ENCODE measurements around the gene AOAH.

DNA sequence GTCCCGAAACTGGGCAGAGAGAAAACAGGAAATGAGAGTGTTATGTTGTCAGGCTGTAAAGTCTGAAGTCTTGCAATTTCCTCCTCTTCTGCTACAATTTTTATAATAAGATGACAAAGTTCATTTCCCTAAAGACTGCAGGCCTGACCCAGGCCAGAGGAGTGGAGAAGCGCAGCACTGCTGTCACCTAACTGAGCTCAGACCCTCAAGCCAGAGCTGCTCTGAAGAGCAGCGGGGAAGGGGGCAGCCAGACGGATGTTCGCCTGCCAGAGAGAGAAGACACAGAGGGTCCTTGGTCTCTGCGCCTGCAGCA, 12.6 kb upstream of the AOAH start:
- TF ChIP-seq, protein P1, sequence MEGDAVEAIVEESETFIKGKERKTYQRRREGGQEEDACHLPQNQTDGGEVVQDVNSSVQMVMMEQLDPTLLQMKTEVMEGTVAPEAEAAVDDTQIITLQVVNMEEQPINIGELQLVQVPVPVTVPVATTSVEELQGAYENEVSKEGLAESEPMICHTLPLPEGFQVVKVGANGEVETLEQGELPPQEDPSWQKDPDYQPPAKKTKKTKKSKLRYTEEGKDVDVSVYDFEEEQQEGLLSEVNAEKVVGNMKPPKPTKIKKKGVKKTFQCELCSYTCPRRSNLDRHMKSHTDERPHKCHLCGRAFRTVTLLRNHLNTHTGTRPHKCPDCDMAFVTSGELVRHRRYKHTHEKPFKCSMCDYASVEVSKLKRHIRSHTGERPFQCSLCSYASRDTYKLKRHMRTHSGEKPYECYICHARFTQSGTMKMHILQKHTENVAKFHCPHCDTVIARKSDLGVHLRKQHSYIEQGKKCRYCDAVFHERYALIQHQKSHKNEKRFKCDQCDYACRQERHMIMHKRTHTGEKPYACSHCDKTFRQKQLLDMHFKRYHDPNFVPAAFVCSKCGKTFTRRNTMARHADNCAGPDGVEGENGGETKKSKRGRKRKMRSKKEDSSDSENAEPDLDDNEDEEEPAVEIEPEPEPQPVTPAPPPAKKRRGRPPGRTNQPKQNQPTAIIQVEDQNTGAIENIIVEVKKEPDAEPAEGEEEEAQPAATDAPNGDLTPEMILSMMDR (IDR thresholded peaks at IDR 0.05), result no peak
- TF ChIP-seq POLR2A (IDR thresholded peaks at IDR 0.05), result no peak

Measured in adrenal gland (tissue), 5 donors.